ENCODE data around the gene FAM120B.

Gene FAM120B

DNA sequence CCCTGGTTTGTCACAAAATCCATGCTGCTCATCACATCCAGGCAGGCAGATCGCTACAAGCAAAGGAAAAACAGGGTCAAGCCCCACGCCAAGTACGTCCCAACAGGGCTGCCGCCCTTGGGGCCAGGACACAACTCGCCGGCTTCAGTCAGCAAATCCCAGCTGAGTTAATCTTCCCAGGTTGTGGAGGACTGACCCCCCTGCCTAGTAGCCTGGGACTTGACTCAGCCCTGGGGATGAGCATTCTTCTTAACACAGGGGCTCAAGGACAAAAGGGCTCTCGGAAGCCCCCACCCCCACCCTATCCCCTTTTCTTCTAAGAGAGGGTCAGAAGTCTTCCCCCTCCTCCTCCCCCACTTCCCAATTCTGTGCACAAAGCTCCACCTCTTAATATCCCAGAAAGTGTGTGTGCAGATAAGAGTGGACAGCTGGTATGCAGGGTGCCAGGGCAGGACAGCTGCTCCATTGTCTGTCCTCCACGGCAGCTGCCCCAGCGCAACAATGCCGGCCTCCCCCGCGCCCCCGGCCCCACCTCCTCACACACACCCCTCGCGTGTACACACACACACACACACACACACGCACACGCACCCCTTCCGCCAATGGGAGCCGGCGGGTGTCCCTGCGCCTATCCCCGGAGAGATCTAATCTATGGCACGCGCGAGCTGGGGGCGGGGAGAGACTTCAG, 20.2 kb upstream of the FAM120B start:
- no peak for DNase-seq (ENCODE audit: low spot score)

DNA sequence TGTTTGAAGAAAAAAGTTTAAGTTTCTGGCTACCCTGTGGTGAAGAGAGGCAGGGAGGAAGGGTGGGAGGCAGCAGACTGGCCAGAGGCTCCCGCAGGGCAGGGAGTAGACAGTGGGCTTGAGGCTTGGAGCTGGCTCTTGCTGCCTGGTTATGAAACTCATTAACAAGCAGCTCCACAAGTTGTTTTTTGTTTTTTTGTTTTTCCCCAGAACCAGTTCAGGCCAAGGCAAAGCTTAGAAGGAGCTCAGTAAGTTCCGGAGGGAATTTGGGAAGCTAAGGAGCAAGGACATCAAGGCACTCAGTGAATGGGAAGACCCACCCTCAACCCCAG, 19.7 kb upstream of the FAM120B start:
- no peak for DNase-seq (ENCODE audit: low spot score)

DNA sequence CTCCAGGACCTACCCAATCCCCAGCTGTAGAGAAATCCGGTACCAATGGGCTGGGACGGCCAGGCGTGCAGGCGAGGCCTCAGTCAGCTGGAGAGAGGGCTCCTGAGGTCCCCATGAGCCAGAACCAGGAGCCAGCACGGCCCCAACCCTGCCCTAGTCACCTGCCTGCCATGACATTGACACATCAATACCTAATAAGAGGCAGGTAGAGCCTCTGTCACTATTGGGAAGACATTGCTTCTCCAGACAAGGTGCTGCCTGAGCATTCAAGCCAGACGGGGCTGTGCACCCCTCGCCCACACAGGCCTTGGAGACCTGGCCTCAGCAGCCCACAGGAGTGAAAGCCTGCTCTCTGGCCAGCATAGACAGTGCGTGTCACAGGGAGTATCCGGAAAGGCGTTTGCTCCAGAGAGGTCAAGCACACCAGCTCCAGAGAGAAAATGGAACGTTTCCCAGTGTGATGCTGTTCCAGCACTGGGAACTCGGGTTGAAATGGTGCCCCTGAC, 19.1 kb upstream of the FAM120B start:
- no peak for DNase-seq (ENCODE audit: low spot score)

DNA sequence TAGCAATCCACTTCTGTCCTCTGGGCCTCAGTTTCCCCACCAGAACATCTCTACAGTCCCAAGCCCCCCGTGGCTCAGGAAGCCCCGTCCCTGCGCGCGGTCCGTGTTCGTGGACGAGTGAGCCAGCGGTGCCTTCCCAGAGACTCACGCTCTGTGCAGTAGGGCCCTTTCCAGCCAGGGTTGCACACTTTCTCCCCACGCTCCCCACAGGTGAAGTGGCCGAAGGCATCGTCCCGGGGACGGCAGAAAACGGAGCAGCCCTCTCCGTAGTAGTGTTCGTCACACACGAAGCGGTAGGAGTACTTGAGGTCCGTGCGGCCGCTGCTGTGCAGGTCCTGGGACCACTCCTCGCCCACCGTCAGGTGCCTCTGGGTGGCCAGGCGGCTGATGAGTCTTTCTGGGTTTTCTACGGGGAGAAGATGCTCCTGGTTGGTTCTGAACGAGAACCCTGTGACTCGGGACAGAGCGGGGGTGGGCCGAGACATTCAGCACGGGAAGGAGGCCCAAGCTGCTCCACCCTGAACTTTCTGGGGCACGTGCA, 18.4 kb upstream of the FAM120B start:
- no peak for DNase-seq (ENCODE audit: low spot score)

DNA sequence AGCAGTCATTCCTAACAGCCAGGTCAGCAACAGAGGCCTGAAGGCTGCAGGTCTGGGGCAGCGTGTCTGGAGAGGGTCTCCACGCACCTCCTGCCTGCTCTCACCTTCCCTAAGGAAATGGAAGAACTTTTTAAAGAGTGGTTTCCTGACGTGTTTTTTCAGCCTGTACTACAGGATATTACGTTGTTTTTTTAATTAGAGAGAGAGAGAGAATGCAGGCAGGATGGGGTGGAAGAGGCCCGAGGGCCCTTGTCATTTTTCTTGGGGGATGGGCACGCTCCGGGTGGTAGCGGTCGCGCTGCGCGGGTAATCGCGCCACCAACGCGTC, 17.7 kb upstream of the FAM120B start:
- DNase-seq (ENCODE audit: low spot score) = no peak

DNA sequence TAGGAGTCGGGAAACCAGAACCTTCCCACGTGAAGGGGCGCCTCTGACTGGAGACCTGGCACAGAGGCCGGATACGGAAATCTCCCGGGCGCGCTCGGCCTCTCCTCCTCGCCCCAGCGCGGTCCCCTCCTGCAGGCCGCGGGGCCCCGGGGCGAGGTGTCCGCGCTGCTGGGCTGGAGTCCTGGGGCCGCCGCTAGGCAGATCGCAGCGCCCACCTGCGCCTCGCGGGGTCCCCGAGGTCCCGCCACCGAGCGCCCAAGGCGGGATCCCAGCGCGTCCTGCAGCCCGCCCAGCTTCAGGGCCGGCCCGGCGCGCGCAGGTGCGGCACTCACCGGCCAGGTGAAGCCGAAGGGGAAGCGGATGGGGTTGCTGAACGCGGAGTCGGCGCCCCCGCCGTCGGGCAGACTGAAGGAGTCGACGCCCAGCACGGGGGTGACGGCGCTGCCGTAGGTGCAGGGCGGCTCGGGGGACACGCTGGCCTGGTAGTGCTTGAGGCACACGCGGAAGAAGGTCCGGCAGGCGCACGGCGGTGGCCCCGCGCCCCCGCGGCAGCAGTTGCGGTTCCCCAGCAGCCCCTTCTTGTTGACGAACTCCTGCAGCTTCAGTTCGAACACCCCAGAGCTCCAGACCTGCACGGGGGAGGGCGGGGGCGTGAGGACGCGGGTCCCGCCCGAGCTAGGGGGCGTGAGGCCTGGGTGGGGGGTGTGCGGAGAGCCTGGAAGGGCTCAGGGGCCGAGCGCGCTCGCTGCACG, 17.2 kb upstream of the FAM120B start:
- no peak for DNase-seq (ENCODE audit: low spot score)

DNA sequence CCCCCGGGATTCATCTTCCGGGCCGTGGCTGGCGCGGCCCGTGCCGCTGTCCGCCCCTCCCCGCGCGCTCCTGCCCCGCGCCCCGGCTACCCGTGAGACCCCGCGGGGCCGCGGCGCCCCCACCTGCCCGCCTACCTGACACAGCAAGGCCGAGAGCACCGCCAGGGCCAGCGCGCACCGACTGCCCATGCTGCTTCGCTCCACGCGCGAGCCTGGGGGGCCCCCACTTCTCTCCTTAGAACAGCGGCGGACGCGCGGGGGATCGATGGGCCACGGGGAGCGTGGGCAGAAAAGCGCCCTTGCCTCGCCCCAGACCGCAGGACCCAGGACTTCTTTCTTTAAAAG, 16.6 kb upstream of the FAM120B start:
- no peak for DNase-seq (ENCODE audit: low spot score)

DNA sequence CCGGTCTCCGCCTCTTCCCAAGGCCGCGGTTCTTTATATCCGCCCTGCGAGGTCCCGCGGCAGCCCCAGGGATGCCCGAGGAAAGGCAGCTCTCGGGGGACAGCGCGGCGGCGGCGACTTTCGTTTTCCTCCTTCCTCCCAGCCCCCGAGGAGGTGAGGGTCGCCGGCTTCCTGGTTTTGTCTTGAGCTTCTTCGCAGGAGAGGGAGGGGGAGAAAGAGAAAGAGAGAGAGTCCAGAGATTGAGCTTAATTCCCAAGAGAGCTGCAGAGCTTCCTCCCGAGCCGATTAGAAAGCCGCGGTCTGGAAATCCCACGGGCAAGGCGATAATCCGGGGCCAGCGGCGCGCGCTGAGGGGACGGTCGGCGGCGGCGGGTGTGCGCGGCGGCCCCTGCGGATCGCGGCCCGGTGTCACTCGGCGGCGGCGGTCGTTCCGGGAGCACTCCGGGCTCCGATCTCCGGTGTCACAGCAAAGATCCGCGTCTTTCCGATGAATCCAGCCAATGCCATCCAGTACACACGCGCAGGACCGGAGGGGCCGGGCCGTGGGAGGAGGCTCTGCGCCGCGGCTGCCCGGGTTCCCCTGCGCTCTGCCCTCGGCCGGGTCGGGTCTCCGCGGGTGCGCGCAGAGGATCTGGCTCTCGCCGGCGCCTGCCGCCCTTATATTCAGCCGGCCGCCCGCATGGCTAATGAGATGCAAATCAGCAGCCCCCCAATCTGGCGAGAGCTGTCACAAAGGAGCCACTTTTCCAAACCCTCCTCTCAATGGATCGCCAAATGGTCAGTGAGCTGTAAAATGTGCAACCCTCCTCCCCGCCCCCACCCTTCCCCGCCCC, 16.0 kb upstream of the FAM120B start, which contains the start of gene DLL1:
Gene DLL1, minus strand, starts transcription at position 783 of the 833 bp plus-strand sequence. CDS start 939 bp downstream, outside the sequence.
- no peak for DNase-seq (ENCODE audit: low spot score)

DNA sequence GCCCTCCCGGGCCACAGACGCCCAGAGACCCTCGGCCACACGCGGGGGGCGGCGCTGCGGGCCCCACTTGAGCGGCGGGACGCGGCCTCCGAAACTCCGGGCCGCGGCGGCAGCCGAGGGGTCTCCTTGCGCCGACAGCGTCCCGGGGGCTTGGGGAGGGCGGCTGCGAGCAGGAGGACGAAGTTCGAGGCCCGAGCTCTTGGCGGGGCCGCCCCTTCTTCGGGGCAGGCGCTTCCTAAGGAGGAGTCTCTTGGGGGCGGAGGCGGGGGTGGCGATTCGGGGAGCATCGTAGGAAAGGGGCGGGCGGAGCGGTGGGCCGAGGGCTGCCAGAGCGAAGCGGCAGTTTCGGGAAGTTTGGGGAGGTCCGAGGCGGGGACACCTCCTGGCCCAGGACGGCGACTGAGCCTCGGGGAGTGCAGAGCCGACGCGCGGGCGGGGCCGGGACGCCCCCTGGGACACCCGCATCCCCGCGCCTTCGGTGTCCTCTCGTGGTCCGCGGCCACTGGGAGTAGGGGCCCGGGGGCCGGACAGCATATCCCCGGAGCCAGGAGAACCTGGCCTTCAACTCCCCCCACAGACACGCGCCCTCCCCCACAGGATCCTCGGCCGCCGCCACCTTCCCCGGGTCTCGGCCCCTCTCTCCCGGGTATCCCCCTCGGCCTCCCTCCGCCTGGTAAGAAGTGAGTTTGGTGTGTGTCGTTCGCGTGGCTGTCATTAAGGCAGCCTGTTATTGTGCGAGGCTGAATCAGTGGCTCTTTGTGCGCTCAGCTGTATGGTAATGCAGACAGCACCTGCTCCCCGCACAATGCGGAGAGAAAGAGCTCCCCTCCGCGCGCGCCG, 15.1 kb upstream of the FAM120B start:
- DNase-seq (ENCODE audit: low spot score) = peak; percentile 46

DNA sequence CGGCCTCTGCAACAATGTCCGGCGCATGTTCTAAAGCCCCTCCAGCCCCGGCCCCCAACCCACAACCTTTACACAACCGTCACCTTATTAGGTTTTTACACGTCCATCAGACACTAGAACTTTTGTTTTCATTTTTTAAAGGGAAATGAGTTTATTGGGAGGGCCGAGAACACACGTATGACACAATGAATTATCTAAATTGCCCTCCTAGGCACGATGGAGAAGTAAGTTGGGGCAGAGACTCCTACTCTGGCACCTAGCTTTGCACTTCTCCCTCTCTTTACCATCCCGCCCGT, 14.5 kb upstream of the FAM120B start:
- DNase-seq (ENCODE audit: low spot score) = no peak

DNA sequence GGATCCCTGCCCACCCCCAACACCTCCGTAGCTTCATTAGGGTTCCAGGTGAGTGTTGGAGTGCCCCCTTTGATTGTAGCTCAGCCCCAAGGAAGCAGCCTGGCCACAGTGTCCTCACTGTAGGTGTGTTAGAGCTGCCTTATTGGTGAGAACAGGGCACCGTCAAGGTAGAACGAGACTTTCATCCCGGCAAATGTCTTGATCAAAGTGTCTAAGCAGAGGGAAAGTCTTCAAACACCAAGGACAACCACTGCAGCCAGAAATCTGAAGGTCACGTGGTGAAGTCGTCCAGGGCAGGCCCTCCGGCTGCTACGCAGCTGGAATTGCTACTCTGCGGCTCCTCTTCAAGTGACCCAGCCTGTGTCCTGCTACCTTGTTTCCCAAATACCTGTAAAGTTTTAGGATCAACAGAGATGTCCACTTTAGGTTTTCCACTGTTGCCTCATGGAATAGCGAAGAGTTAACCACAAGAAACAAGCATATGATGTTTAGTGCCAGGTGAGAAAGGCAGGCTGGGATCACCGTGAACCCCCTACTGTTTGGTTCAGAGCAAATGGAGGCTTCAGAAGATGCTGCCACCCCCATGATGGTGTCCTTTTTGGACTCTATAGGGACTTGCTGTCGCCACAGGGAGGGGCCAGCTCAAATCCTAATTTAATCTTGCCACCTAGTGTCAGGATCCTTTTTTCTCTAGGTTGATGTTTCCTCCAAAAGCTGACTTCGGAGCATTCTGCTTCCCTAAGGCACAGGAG, 14.0 kb upstream of the FAM120B start:
- DNase-seq (ENCODE audit: low spot score) = no peak

DNA sequence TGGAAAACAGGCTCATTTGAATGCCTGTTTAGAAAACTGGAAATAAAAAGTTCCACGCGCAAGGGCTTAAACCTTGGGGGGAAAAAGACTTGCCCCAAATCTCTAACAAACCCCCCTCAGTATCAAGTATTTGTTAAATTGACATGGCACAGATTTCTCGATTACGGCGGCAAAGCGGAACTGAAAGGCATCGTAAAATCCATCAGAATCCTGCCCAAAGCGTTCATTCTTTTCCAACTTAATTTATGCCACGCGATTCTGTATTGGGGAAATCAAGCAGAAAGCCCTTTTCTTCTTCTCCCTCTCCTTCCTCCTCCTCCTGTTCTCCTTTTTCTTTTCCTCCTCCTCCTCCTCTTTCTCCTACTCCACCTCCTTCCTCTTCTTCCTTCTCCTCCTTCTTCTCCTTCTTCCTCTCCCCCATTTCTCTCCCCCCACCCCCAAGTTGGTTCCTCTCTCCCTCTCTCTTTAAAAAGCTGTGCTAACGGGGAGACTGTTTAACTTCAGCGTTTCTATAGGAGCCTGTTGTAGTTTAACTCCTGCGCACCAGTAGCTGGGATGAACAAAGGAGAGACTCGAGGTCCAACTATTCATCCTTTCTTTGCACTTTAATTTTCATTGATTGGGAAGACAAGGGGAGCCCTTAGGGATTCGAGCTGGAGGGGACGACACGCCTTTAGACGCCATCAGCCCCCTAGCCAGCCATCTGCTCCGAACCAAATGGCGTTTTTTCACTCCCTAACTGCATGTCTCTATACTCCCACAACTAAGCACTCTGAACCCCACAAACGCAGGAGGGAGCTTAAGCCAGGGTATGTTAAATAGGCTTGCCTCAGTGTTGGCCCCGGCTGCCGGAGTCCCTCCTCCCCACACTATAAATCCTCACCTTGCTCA, 13.0 kb upstream of the FAM120B start:
- no peak for DNase-seq (ENCODE audit: low spot score)

DNA sequence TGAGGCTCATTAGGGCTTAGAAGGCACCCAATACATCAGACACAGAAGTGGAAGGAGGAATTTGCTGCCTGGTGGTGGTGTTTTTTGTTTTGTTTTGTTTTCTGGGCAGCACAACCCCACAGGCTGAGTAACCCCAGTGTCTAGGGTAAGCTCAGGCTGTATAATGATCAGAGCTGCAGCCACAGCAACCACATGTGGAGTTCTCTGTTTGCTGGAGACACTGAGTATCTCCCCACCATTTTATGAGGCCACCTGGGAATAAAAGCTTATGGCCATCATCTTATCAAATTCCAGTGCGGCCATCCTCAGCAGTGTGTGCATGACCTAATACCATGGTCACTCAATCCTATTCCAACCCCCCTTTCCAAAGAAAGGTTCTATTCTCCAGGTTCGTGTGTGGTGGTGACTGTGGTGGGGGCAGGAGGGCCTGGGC, 12.2 kb upstream of the FAM120B start:
- DNase-seq (ENCODE audit: low spot score) = no peak

DNA sequence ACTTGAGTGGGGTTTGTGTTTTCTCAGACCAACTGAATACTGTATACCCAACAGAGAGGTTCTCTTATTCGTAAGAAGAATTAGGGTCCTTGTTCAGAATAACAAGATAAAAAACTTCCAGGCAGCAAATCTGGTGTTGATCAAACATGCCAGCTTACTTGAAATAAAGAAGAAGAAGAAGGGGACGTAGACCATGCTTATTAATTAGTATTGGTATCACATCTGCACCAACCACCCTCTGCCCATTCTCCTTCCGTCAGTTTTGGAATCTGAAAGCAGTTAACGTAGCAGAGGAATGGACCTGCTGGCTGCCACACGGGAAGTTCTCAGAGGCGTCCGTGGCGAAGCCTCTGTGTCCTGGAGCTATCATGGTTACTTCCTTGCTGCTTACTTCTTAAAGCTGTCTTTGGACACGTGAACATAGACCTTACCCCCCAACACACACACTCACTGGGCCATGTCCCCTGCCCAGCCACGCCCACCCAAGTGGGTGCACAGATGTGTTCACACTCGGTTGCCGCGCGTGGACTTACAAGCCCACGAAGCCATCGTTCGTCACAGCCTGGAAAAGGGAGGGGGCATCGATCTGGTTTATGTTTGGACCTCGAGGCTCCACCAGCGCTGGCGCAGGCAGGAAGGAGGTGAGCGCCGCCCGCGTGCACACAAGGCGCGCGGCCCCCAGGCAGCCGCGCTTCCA, 11.6 kb upstream of the FAM120B start:
- no peak for DNase-seq (ENCODE audit: low spot score)

DNA sequence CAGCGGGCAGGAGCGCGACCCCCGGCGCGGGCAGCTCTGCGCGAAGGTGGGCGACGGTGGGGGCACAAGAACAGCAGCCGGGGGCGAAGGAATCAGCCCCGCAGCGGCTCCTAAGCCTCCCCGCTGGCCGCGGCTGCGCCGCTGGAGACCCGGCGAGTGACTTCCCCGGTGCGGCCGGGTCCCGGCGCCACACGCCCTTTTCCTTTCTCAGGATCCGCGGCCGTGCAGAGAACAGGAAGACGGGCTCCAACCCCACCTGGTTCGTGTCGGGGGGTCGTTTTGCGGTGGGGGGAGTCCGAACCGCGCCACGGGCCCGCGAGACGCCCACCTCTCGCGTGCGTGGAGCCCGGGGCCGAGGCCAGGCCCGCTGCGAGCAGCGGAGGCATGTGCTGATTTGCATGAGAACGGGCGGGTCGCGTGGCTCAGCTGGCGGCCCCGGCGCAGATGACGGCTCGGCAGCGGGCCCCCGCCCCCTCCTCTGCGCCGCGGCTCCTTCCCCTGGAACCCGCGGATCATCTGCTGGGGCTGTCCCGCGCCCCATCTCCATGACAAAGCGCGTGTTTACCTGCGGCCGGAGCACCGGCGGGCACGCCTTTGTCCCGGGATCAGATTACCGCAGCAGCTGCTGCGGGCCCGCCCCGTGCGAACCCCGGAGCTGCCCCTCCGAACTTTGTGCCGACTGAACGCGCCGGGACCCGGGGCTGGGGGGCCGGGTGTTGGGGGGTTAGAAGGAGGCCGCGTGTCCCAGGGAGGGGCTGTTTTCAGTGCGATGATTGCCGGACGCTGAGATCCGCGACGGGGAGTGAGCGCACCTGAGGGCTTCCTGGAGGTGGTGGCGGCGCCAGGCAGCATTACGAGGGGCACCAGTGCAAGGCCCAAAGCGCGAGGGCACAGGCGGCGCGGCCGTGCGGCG, 10.8 kb upstream of the FAM120B start:
- DNase-seq (ENCODE audit: low spot score) = peak; percentile 33

DNA sequence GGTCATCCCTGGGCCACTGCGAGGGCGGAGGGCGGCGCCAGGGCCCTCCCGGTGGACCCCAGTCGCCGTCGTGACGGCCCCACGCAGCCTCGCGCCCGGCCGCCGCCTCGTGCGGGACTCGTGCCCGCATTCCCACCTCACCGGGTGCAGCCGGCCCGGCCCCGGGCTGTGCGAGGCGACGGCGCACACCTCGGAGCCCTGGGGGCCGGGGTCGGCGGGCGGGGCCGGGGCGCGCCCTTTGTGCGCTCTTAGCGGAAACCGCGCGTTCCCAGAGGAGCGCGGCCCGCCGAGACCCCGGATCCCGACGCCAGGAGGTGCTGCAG, 10.2 kb upstream of the FAM120B start:
- DNase-seq (ENCODE audit: low spot score) = no peak

DNA sequence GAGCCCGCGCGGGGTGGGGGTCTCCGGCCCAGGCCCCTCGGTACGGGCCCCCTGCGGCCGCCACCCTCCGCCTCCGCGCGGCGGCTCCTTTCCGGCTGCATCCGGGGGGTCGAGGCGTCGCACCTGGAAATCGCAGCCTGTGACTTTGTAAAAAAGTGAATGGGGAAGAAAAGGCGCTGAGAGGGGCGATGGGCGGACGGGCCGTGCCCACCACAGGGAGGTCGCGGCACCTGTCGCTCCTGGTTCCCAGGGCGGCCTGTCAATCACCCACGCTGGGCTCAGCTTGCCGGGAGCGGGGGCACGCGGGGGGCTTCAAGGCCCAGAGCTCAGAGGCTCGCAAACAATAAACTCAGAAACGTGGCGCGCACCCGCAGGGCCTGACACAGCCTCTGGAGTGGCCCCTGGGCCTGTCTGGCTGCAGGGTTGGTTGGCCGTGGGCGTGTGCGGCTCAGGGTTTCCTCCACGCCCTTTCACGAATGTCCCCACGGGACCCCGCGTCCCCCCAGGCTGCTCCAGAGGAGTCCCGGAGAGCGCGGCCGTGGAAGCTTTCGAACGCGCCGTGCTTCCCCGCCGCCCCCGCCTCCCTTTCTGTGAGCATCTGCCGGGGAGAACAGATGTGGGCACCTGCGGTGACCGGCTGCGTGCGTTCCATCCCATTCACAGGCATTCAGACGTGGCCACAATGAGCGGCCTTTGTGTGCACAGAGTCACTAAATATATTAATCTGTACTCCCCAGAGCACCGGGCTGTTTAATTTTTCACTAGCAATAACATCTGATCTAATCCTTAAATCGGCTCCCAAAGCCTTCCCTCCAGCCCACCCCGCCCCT, 9.6 kb upstream of the FAM120B start:
- no peak for DNase-seq (ENCODE audit: low spot score)

Data from CD4-positive, alpha-beta T cell treated with Interleukin-2 at 100 ng/mL for 4 hours (primary cell).